Neuron (in vitro differentiated cells): Measurements from ENCODE around the gene HCLS1.
"Not testable (repeated sequence)": the region's sequence is repeated elsewhere in the genome, so short reads cannot be mapped to it uniquely, and the experiment has no call there.

Source experiments
- H2AFZ ChIP-seq: one replicate; pipeline ENCODE4 v1.6.1; 2013; ENCODE audit warnings: low read depth, mild to moderate bottlenecking, inconsistent platforms, low read length, moderate library complexity
- H3K27me3 ChIP-seq: one replicate; pipeline ENCODE4 v1.6.1; 2013; ENCODE audit warnings: low read length; ENCODE audit not compliant: insufficient read depth
- H3K36me3 ChIP-seq: one replicate; pipeline ENCODE4 v1.6.1; 2013; ENCODE audit warnings: low read length; ENCODE audit not compliant: insufficient read depth
- H3K4me1 ChIP-seq: one replicate; pipeline ENCODE4 v1.6.1; 2013; ENCODE audit warnings: low read length; ENCODE audit not compliant: insufficient read depth
- H3K4me3 ChIP-seq: 2 replicates; pipeline ENCODE4 v1.5.1; 2013; ENCODE audit warnings: mild to moderate bottlenecking, low read length, moderate library complexity
- H3K9me3 ChIP-seq: one replicate; pipeline ENCODE4 v1.6.1; 2013; ENCODE audit warnings: low read length

HCLS1 gene

GRCh38 chr3:121660356-121661171 lies at the start of gene HCLS1:
HCLS1 (minus strand) TSS chr3:121660903; CDS start chr3:121658347, 2,556 bp downstream.
- peaks cover 31% of the 10 kb centered on the region for H3K36me3 ChIP-seq

GRCh38 chr3:121710347-121710746 lies 49.6 kb upstream of the HCLS1 start:
- Histone ChIP-seq H3K27me3 (no peaks in the 10 kb centered on the region), H2AFZ (no peak overlapping the region), H3K4me3 (no peak overlapping the region), H3K36me3 (peaks cover 42% of the 10 kb centered on the region), H3K9me3 (no peaks in the 10 kb centered on the region), H3K4me1 (no peaks in the 10 kb centered on the region)

More at GRCh38 chr3:121660356-121661171, at the start of gene HCLS1:
- no peaks in the 10 kb centered on the region for H3K27me3 ChIP-seq
- no peaks in the 10 kb centered on the region for H3K4me1 ChIP-seq
- H3K9me3 ChIP-seq = no peaks in the 10 kb centered on the region
- H2AFZ ChIP-seq = no peak within 1 kb of the TSS
- no peak within 1 kb of the TSS for H3K4me3 ChIP-seq

GRCh38 chr3:121707531-121708273 lies 47.0 kb upstream of the HCLS1 start:
- Histone ChIP-seq H3K36me3 (peaks cover 22% of the 10 kb centered on the region), H2AFZ (no peak overlapping the region), H3K27me3 (no peaks in the 10 kb centered on the region), H3K4me1 (no peaks in the 10 kb centered on the region), H3K9me3 (no peaks in the 10 kb centered on the region), H3K4me3 (no peak overlapping the region)

DNA sequence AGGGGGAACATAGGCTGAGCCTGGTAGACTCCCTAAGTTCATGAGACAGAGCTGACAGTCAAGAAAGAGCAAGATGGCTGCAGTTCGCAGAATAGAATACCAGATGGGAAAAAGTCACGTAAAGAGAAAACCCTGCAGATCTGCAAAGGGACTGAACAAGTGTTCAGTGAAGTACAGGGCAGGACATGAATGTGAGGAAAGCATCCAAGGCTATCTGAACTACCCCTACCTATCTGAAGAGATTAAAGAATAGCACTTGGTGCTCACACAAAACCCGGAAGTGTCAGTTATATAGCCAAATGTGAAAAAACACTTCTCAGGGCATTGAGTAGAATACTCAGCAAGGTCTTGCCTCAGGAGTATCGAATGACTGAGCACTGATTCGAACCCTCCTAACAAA lies 44.8 kb upstream of the HCLS1 start:
- Histone ChIP-seq H3K4me1 (no peaks in the 10 kb centered on the region), H2AFZ (no peak overlapping the region), H3K9me3 (no peaks in the 10 kb centered on the region), H3K27me3 (no peaks in the 10 kb centered on the region), H3K4me3 (no peak overlapping the region), H3K36me3 (peaks cover 32% of the 10 kb centered on the region)

DNA sequence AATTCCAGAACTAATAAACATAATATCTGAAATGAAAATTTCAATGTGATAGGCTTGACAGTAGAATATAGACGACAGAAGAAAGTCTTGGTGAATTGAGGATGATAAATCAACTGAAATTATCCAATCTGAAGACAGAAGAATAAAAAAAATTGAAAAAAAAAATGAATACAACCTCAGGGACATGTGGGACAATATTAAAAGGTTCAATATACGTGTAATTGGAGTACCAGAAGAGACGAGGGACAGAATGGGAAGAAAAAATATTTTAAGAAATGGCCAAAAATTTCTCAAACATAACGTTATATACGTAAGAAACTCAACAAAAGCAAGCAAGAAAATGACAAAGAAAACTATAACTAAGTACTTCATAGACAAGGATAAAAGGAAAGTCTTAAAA lies 43.3 kb upstream of the HCLS1 start:
- H3K9me3 ChIP-seq = no peaks in the 10 kb centered on the region
- no peak overlapping the region for H2AFZ ChIP-seq
- peaks cover 42% of the 10 kb centered on the region for H3K36me3 ChIP-seq
- H3K27me3 ChIP-seq = no peaks in the 10 kb centered on the region
- no peaks in the 10 kb centered on the region for H3K4me1 ChIP-seq
- H3K4me3 ChIP-seq = no peak overlapping the region

- H3K27me3 ChIP-seq = no peaks in the 10 kb centered on the region
- no peak overlapping the region for H3K4me3 ChIP-seq
- H3K4me1 ChIP-seq = no peaks in the 10 kb centered on the region
- H3K36me3 ChIP-seq = peaks cover 79% of the 10 kb centered on the region
- no peak overlapping the region for H2AFZ ChIP-seq
- H3K9me3 ChIP-seq = no peaks in the 10 kb centered on the region
Observed at GRCh38 chr3:121698901-121699300, 38.2 kb upstream of the HCLS1 start.

- Histone ChIP-seq H2AFZ (no peak overlapping the region), H3K36me3 (peaks cover 81% of the 10 kb centered on the region), H3K27me3 (no peaks in the 10 kb centered on the region), H3K4me3 (no peak overlapping the region), H3K9me3 (no peaks in the 10 kb centered on the region), H3K4me1 (no peaks in the 10 kb centered on the region)
Observed at GRCh38 chr3:121698476-121698875, 37.8 kb upstream of the HCLS1 start.

DNA sequence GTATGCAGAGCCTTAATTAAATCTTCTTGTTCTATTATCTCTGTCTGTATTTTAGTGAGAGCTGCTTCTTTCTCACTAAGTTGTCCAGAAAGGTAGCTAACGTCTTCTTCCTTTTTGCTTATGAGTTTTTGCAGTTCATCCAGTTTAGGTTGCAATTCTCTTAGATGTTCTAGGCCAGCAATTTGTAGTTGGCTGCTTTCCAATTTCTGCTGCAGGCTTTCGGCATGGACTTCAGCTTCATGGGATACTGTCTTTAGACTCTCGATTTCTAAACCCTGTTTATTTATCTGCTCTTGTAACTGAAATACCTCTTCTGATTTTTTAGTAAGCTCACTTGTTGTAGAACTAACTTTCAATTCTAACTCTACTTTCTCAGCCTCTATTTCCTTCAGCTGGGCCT lies 35.5 kb upstream of the HCLS1 start:
- H2AFZ ChIP-seq = no peak overlapping the region
- no peak overlapping the region for H3K4me3 ChIP-seq
- no peaks in the 10 kb centered on the region for H3K4me1 ChIP-seq
- no peaks in the 10 kb centered on the region for H3K27me3 ChIP-seq
- no peaks in the 10 kb centered on the region for H3K9me3 ChIP-seq
- peaks cover 90% of the 10 kb centered on the region for H3K36me3 ChIP-seq

DNA sequence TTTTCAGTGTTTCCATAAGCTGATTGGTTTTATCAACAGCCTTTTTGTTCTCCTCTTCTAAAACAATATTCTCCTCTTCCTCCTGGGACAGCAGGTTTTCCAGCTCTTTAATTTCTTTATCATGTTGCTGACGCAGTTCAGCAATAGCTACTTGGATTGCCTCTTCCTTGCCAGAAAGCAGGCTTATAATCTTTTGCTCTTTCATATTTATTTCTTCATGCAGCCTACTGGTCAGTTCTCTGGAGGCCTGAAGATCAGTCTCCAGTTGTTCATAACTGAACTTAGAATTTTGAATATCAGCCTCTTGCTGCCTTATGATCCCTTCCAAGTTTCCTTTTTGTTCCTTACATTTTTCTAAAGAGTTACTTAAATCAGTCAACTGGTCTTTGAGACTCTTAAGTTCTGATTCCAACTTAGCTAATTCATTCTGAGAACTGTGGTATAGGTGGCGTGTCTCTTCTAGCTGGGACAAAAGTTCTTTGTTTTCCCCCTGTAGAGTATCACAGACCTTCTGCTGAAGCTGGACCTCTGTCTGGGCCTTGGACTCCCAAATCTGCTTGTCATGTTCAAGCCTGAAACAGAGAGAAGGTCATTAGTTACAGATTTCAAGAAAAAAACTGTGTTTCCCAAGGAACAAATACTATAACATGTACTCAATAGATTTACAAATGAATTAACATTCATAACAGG lies 31.5 kb upstream of the HCLS1 start:
- Histone ChIP-seq H3K4me1 (no peaks in the 10 kb centered on the region), H3K36me3 (peaks cover 77% of the 10 kb centered on the region), H2AFZ (no peak overlapping the region), H3K27me3 (no peaks in the 10 kb centered on the region), H3K9me3 (peaks cover 8% of the 10 kb centered on the region), H3K4me3 (no peak overlapping the region)

GRCh38 chr3:121690777-121691405 lies 30.2 kb upstream of the HCLS1 start:
- Histone ChIP-seq H3K27me3 (no peaks in the 10 kb centered on the region), H3K4me3 (no peak overlapping the region), H3K4me1 (no peaks in the 10 kb centered on the region), H2AFZ (no peak overlapping the region), H3K9me3 (peaks cover 8% of the 10 kb centered on the region), H3K36me3 (peaks cover 72% of the 10 kb centered on the region)

DNA sequence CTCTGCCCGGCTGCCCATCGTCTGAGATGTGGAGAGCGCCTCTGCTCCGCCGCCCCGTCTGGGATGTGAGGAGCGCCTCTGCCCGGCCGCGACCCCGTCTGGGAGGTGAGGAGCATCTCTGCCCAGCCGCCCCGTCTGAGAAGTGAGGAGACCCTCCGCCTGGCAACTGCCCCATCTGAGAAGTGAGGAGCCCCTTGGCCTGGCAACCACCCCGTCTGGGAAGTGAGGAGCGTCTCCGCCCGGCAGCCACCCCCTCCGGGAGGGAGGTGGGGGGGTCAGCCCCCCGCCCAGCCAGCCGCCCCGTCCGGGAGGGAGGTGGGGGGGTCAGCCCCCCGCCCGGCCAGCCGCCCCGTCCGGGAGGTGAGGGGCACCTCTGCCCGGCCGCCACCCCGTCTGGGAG lies 28.0 kb upstream of the HCLS1 start:
- H3K4me1 ChIP-seq, H2AFZ ChIP-seq, H3K9me3 ChIP-seq, H3K27me3 ChIP-seq, H3K4me3 ChIP-seq: not testable (repeated sequence)
- H3K36me3 ChIP-seq = peaks cover 56% of the 10 kb centered on the region

DNA sequence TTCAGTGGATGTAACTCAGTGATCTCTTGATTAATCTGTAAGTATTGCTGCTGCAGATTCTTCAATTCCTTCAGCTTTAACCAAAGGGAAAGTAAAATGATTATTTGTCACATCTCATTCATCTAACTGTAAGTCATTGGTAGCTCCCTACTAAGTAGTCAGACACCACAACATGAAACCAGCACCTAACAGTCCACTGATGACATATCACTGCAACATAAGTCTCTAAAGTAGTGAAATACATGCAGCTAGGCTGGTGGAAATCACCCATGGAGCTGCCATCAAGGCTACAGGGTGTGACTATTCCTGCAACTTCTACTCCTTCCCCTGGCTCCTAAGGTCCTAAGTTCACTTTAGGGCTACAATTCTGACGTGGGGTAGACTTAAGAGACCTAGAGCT lies 21.1 kb upstream of the HCLS1 start:
- peaks cover 67% of the 10 kb centered on the region for H3K36me3 ChIP-seq

GRCh38 chr3:121677141-121677540 lies 16.4 kb upstream of the HCLS1 start:
- Histone ChIP-seq H3K4me3 (no peak overlapping the region), H3K27me3 (no peaks in the 10 kb centered on the region), H3K4me1 (no peaks in the 10 kb centered on the region), H3K36me3 (peaks cover 83% of the 10 kb centered on the region), H2AFZ (no peak overlapping the region), H3K9me3 (peaks cover 5% of the 10 kb centered on the region)

More for the DNA sequence above, 21.1 kb upstream of the HCLS1 start:
- Histone ChIP-seq H3K9me3 (peaks cover 5% of the 10 kb centered on the region), H3K4me1 (no peaks in the 10 kb centered on the region), H3K27me3 (no peaks in the 10 kb centered on the region), H3K4me3 (no peak overlapping the region), H2AFZ (no peak overlapping the region)
